Activated T-cell treated with anti-CD3 and anti-CD28 coated beads, Interleukin-2, amount 50 U/mL, for 48 hours (primary cell): ENCODE measurements around the gene ZNF839.

ENCODE experiments used
- DNase-seq, 2 experiments: peaks; one replicate each; pipeline ENCODE4 v3.0.0-alpha.2; 2020

Gene ZNF839

GRCh38 chr14:102389246-102389645, 69.7 kb downstream of the ZNF839 start:
- DNase-seq = no peak

GRCh38 chr14:102390064-102390855, 70.7 kb downstream of the ZNF839 start:
- DNase-seq = no peak
